A673 (cell line): ENCODE data around the gene TRAF4. TPM values are rescaled to one million over a fixed set of nuclear protein-coding genes. Genes with fewer than 3 reads are reported as not detected.
"Not testable (repeated sequence)": the region's sequence is repeated elsewhere in the genome, so short reads cannot be mapped to it uniquely, and the experiment has no call there.

Experiments
- BruUV-seq: library from RNA; stranded (reverse); fragments of 400-500 nt; replicated peaks from 2 replicates; lab custom pipeline; 2021; lab: Mats Ljungman, UMichigan
- CTCF ChIA-PET: fragments of 300-600 bp; sonication (Branson Sonifier 250); formaldehyde crosslinking; loops from one replicate; lab custom pipeline; 2022; ENCODE audit warnings: antibody characterized with exemption; lab: Charles Lee
- POLR2A ChIA-PET: fragments of 300-600 bp; sonication (Branson Sonifier 250); formaldehyde crosslinking; loops from one replicate; lab custom pipeline; 2022; ENCODE audit warnings: antibody characterized with exemption; ENCODE audit not compliant: low non-redundant PET; lab: Charles Lee
- DNase-seq: peaks from one replicate; pipeline ENCODE4 v3.0.0-alpha.2; 2015; ENCODE audit warnings: low spot score
- H3K27ac ChIP-seq: fragments of 200-600 bp; sonication (generic); 2 replicates; pipeline ENCODE4 v1.5.1; 2016; ENCODE audit warnings: mixed run types, low read depth, mild to moderate bottlenecking, mixed read lengths, antibody characterized with exemption, low read length; ENCODE audit not compliant: poor library complexity, severe bottlenecking
- H3K27me3 ChIP-seq: fragments of 200-600 bp; sonication (generic); replicated peaks from 2 replicates; pipeline ENCODE4 v1.6.1; 2017; ENCODE audit warnings: mixed run types, low read depth, mild to moderate bottlenecking, mixed read lengths, antibody characterized with exemption, low read length; ENCODE audit not compliant: insufficient read depth, poor library complexity
- H3K36me3 ChIP-seq: fragments of 200-600 bp; sonication (generic); 2 replicates; pipeline ENCODE4 v1.6.1; 2016; ENCODE audit warnings: mixed run types, mild to moderate bottlenecking, mixed read lengths, antibody characterized with exemption, low read length; ENCODE audit not compliant: insufficient read depth, poor library complexity, severe bottlenecking
- H3K4me1 ChIP-seq: fragments of 200-600 bp; sonication (generic); 2 replicates; pipeline ENCODE4 v1.6.1; 2017; ENCODE audit warnings: mixed run types, mild to moderate bottlenecking, mixed read lengths, antibody characterized with exemption, low read length; ENCODE audit not compliant: insufficient read depth, poor library complexity, severe bottlenecking
- H3K4me3 ChIP-seq: fragments of 200-600 bp; sonication (generic); 2 replicates; pipeline ENCODE4 v1.5.1; 2016; ENCODE audit warnings: low read depth, mixed run types, mild to moderate bottlenecking, mixed read lengths, low read length; ENCODE audit not compliant: poor library complexity, severe bottlenecking
- H3K9me3 ChIP-seq: fragments of 200-600 bp; sonication (generic); 2 replicates; pipeline ENCODE4 v1.6.1; 2016; ENCODE audit warnings: mixed run types, low read depth, mild to moderate bottlenecking, mixed read lengths, antibody characterized with exemption, low read length; ENCODE audit not compliant: poor library complexity, severe bottlenecking
- CTCF ChIP-seq: fragments of 300-800, 200-600 bp; sonication (generic); conservative IDR thresholded peaks from 2 replicates; pipeline ENCODE4 v1.5.1; 2017; ENCODE audit warnings: low read depth, mild to moderate bottlenecking, antibody characterized with exemption, low read length, moderate library complexity, mixed read lengths
- EZH2 ChIP-seq: fragments of 200-600 bp; sonication (generic); IDR thresholded peaks from 2 replicates; pipeline ENCODE4 v1.6.1; 2017; ENCODE audit warnings: borderline replicate concordance, low read depth, mild to moderate bottlenecking, mixed read lengths, antibody characterized with exemption, low read length; ENCODE audit not compliant: poor library complexity, severe bottlenecking
- intact Hi-C: fragments of 100-400 bp; cut with micrococcal nuclease; formaldehyde crosslinking; loops from one replicate; pipeline ENCODE4 v1.10.0; 2022; ENCODE audit not compliant: unreplicated experiment
- total RNA-seq: library from RNA; stranded (reverse); gene quantifications from 2 replicates; pipeline ENCODE4 v1.2.3, GENCODE V29; 2021

TRAF4 gene
- total RNA-seq, 1 experiment from 2014 or later = 128 TPM

DNA sequence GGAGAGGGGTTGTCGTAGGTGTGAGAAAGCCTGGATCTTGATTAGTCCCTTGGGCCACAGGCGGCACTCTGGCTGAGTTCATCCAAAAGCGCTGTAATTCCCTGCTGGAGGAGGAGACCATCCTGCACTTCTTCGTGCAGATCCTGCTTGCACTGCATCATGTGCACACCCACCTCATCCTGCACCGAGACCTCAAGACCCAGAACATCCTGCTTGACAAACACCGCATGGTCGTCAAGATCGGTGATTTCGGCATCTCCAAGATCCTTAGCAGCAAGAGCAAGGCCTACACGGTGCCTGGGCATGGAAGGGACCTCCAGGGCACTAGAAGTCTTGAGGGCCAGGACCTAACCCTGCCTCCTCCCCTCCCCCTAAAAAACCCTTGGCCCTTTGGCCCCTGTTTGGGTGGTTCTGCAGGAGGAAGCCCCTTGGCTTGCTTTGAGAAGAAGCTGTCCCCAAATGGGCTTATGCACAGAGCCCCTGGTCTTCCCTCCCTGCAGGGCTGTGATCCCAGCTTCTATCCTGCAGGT is 9.0 kb upstream of the TRAF4 start:
- no peak for DNase-seq
- no peaks in the 10 kb centered on the region for H3K4me1 ChIP-seq
- CTCF ChIA-PET = interaction anchor here (0.6 kb wide), 1 partner anchor 374 kb away, joined by 3 read pairs; no protein-coding TSS in a partner anchor
- H3K4me3 ChIP-seq = no peak overlapping the region
- no TSS peak for BruUV-seq
- POLR2A ChIA-PET = no interaction called here
- H3K36me3 ChIP-seq = no peaks in the 10 kb centered on the region
- no peaks in the 10 kb centered on the region for H3K9me3 ChIP-seq
- H3K27me3 ChIP-seq = no peaks in the 10 kb centered on the region
- H3K27ac ChIP-seq = no peak overlapping the region
- intact Hi-C loops = no loop called here
- TF ChIP-seq CTCF (no peak), EZH2 (no peak)

GRCh38 chr17:28735242-28735722 is 8.5 kb upstream of the TRAF4 start:
- no peak for DNase-seq

DNA sequence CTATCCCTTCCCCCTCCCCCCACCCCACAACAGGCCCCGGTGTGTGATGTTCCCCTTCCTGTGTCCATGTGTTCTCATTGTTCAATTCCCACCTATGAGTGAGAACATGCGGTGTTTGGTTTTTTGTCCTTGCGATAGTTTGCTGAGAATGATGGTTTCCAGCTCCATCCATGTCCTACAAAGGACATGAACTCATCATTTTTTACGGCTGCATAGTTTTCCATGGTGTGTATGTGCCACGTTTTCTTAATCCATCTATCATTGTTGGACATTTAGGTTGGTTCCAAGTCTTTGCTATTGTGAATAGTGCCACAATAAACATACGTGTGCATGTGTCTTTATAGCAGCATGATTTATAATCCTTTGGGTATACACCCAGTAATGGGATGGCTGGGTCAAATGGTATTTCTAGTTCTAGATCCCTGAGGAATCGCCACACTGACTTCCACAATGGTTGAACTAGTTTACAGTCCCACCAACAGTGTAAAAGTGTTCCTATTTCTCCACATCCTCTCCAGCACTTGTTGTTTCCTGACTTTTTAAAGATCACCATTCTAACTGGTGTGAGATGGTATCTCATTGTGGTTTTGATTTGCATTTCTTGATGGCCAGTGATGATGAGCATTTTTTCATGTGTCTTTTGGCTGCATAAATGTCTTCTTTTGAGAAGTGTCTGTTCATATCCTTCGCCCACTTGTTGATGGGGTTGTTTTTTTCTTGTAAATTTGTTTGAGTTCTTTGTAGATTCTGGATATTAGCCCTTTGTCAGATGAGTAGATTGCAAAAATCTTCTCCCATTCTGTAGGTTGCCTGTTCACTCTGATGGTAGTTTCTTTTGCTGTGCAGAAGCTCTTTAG is 7.7 kb upstream of the TRAF4 start:
- H3K4me3 ChIP-seq, CTCF ChIA-PET, intact Hi-C loops, BruUV-seq, H3K36me3 ChIP-seq, H3K9me3 ChIP-seq, DNase-seq, H3K27me3 ChIP-seq, H3K27ac ChIP-seq, POLR2A ChIA-PET, H3K4me1 ChIP-seq: not testable (repeated sequence)

More at GRCh38 chr17:28735242-28735722, 8.5 kb upstream of the TRAF4 start:
- Histone ChIP-seq H3K4me1 (no peaks in the 10 kb centered on the region), H3K27me3 (no peaks in the 10 kb centered on the region), H3K36me3 (no peaks in the 10 kb centered on the region), H3K9me3 (no peaks in the 10 kb centered on the region), H3K27ac (no peak overlapping the region), H3K4me3 (no peak overlapping the region)
- intact Hi-C loops = no loop called here
- ChIA-PET POLR2A (no interaction called here), CTCF (no interaction called here)
- BruUV-seq = no TSS peak
- no peak for TF ChIP-seq CTCF
- TF ChIP-seq EZH2 = no peak
